Purkinje cell (primary cell): ENCODE data around the gene ATL2. TPM values are rescaled to one million over a fixed set of nuclear protein-coding genes. Genes with fewer than 3 reads are reported as not detected.

Source experiments
- polyA plus RNA-seq: library from polyadenylated mRNA; unstranded; fragments of >200 nt; fragmentation: Nextera tagmentation; gene quantifications from 2 replicates; pipeline ENCODE4 v1.2.1, GENCODE V29; 2014

The ATL2 gene
- polyA plus RNA-seq: 839 and 872 TPM in 2 replicates

GRCh38 chr2:38377050-38377828 is at the start of gene ATL2:
Gene ATL2, minus strand, starts transcription at chr2:38377273. Its CDS starts 13 bp downstream, at chr2:38377260.

Other genes starting within 250 kb of the ATL2 start
- gene HNRNPLL, start 225.7 kb upstream of the ATL2 start, polyA plus RNA-seq: 37.1 and 51.2 TPM in 2 replicates